ENCODE data around the gene SNX9. TPM values are rescaled to one million over a fixed set of nuclear protein-coding genes. Genes with fewer than 3 reads are reported as not detected.
"Not testable (repeated sequence)": the region's sequence is repeated elsewhere in the genome, so short reads cannot be mapped to it uniquely, and the experiment has no call there.

SNX9 gene
- total RNA-seq, 1 donor from 2014 or later = 68.6 TPM

GRCh38 chr6:157898169-157898568 is 75.1 kb downstream of the SNX9 start:
- no peak for DNase-seq (ENCODE audit: low spot score)
- Mint-ChIP-seq H3K4me3 (ENCODE audit: unreplicated experiment) (peak overlapping the region; percentile 51), H3K27me3 (ENCODE audit: unreplicated experiment) (peaks cover 1% of the 10 kb centered on the region), H3K4me1 (ENCODE audit: unreplicated experiment) (peaks cover 32% of the 10 kb centered on the region), H3K9me3 (ENCODE audit: unreplicated experiment) (no peaks in the 10 kb centered on the region), H3K36me3 (ENCODE audit: low read depth, unreplicated experiment) (peaks cover 34% of the 10 kb centered on the region), H3K27ac (ENCODE audit: unreplicated experiment) (peak overlapping the region; percentile 64)
- TF ChIP-seq CTCF (IDR thresholded peaks at IDR 0.05; ENCODE audit: unreplicated experiment) = no peak

GRCh38 chr6:157898640-157899039 is 75.6 kb downstream of the SNX9 start:
- peaks cover 1% of the 10 kb centered on the region for H3K27me3 Mint-ChIP-seq (ENCODE audit: unreplicated experiment)
- no peaks in the 10 kb centered on the region for H3K9me3 Mint-ChIP-seq (ENCODE audit: unreplicated experiment)
- peaks cover 32% of the 10 kb centered on the region for H3K4me1 Mint-ChIP-seq (ENCODE audit: unreplicated experiment)
- no peak for TF ChIP-seq CTCF (IDR thresholded peaks at IDR 0.05; ENCODE audit: unreplicated experiment)
- peaks cover 39% of the 10 kb centered on the region for H3K36me3 Mint-ChIP-seq (ENCODE audit: low read depth, unreplicated experiment)
- peak overlapping the region; percentile 51 for H3K4me3 Mint-ChIP-seq (ENCODE audit: unreplicated experiment)
- no peak for DNase-seq (ENCODE audit: low spot score)
- peak overlapping the region; percentile 64 for H3K27ac Mint-ChIP-seq (ENCODE audit: unreplicated experiment)

- Mint-ChIP-seq H3K36me3 (ENCODE audit: low read depth, unreplicated experiment) (peaks cover 40% of the 10 kb centered on the region), H3K4me3 (ENCODE audit: unreplicated experiment) (peak overlapping the region; percentile 26), H3K27ac (ENCODE audit: unreplicated experiment) (peak overlapping the region; percentile 72), H3K4me1 (ENCODE audit: unreplicated experiment) (peaks cover 39% of the 10 kb centered on the region)
- H3K9me3 Mint-ChIP-seq (ENCODE audit: unreplicated experiment); H3K27me3 Mint-ChIP-seq (ENCODE audit: unreplicated experiment); DNase-seq (ENCODE audit: low spot score): not testable (repeated sequence)
Observed at GRCh38 chr6:157900262-157900661, 77.2 kb downstream of the SNX9 start.

- H3K4me3 Mint-ChIP-seq (ENCODE audit: unreplicated experiment); DNase-seq (ENCODE audit: low spot score); H3K27me3 Mint-ChIP-seq (ENCODE audit: unreplicated experiment); H3K27ac Mint-ChIP-seq (ENCODE audit: unreplicated experiment); H3K9me3 Mint-ChIP-seq (ENCODE audit: unreplicated experiment): not testable (repeated sequence)
- H3K36me3 Mint-ChIP-seq (ENCODE audit: low read depth, unreplicated experiment) = peaks cover 40% of the 10 kb centered on the region
- peaks cover 40% of the 10 kb centered on the region for H3K4me1 Mint-ChIP-seq (ENCODE audit: unreplicated experiment)
Observed at GRCh38 chr6:157900751-157901150, 77.7 kb downstream of the SNX9 start.

- no peak overlapping the region for H3K4me3 Mint-ChIP-seq (ENCODE audit: unreplicated experiment)
- peaks cover 38% of the 10 kb centered on the region for H3K36me3 Mint-ChIP-seq (ENCODE audit: low read depth, unreplicated experiment)
- H3K9me3 Mint-ChIP-seq (ENCODE audit: unreplicated experiment) = no peaks in the 10 kb centered on the region
- no peak for DNase-seq (ENCODE audit: low spot score)
- peaks cover 41% of the 10 kb centered on the region for H3K4me1 Mint-ChIP-seq (ENCODE audit: unreplicated experiment)
- H3K27me3 Mint-ChIP-seq (ENCODE audit: unreplicated experiment) = no peaks in the 10 kb centered on the region
- no peak for TF ChIP-seq CTCF (IDR thresholded peaks at IDR 0.05; ENCODE audit: unreplicated experiment)
- H3K27ac Mint-ChIP-seq (ENCODE audit: unreplicated experiment) = peak overlapping the region; percentile 85
Observed at GRCh38 chr6:157904999-157905398, 82.0 kb downstream of the SNX9 start.

- Mint-ChIP-seq H3K27me3 (ENCODE audit: unreplicated experiment) (no peaks in the 10 kb centered on the region), H3K9me3 (ENCODE audit: unreplicated experiment) (no peaks in the 10 kb centered on the region), H3K27ac (ENCODE audit: unreplicated experiment) (peak overlapping the region; percentile 85), H3K4me3 (ENCODE audit: unreplicated experiment) (no peak overlapping the region), H3K4me1 (ENCODE audit: unreplicated experiment) (peaks cover 37% of the 10 kb centered on the region), H3K36me3 (ENCODE audit: low read depth, unreplicated experiment) (peaks cover 40% of the 10 kb centered on the region)
- DNase-seq (ENCODE audit: low spot score) = no peak
- no peak for TF ChIP-seq CTCF (IDR thresholded peaks at IDR 0.05; ENCODE audit: unreplicated experiment)
Observed at GRCh38 chr6:157905590-157906342, 82.7 kb downstream of the SNX9 start.

Measured in endothelial cell (in vitro differentiated cells).